Fibroblast of the aortic adventitia (primary cell): ENCODE data around the gene AAGAB. TPM values are rescaled to one million over a fixed set of nuclear protein-coding genes. Genes with fewer than 3 reads are reported as not detected.

Experiments used
- DNase-seq: peaks from one replicate; pipeline ENCODE4 v3.0.0-alpha.2; 2010; ENCODE audit warnings: low read depth
- H3K4me3 ChIP-seq: 2 replicates; pipeline ENCODE4 v1.5.1; 2011; ENCODE audit warnings: low read depth, mild to moderate bottlenecking, control low read depth, low read length, moderate library complexity
- total RNA-seq: library from RNA; depleted of rRNA; stranded (reverse); fragments of >200 nt; gene quantifications from 2 replicates; pipeline ENCODE4 v1.2.3, GENCODE V29; 2012; ENCODE audit warnings: low replicate concordance
- TF ChIP-seq, protein P1 (sequence below): IDR thresholded peaks from 2 replicates; pipeline ENCODE4 v1.5.1; 2011; ENCODE audit warnings: mild to moderate bottlenecking, low read length, control low read depth, inconsistent platforms; ENCODE audit not compliant: insufficient read depth

The AAGAB gene
- total RNA-seq, 1 donor, result 43.7 TPM

DNA sequence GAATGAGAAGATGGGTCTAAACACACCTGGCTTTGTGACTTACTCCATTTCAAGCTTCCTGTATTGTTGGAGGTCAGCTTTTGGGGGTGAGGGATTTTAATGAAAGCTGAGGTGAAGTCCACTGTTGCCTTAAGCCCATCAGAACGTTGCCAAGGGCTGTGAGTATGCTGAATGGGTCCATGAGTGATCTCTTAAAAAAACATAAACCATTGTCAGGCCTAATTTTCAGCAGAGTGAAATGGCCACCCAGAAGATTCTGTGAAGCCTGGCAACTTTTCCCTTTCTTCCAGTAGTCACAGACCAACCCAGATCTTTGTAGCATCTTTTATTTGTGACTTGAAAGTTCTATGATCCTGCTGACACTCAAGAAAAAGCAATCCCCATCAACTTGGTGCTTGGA lies 102.0 kb downstream of the AAGAB start:
- no peak for DNase-seq
- TF ChIP-seq, protein P1, sequence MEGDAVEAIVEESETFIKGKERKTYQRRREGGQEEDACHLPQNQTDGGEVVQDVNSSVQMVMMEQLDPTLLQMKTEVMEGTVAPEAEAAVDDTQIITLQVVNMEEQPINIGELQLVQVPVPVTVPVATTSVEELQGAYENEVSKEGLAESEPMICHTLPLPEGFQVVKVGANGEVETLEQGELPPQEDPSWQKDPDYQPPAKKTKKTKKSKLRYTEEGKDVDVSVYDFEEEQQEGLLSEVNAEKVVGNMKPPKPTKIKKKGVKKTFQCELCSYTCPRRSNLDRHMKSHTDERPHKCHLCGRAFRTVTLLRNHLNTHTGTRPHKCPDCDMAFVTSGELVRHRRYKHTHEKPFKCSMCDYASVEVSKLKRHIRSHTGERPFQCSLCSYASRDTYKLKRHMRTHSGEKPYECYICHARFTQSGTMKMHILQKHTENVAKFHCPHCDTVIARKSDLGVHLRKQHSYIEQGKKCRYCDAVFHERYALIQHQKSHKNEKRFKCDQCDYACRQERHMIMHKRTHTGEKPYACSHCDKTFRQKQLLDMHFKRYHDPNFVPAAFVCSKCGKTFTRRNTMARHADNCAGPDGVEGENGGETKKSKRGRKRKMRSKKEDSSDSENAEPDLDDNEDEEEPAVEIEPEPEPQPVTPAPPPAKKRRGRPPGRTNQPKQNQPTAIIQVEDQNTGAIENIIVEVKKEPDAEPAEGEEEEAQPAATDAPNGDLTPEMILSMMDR, result no peak
- H3K4me3 ChIP-seq, result no peak overlapping the region

Other genes starting within 250 kb of the AAGAB start
- 53.6 and 96.3 TPM in 2 replicates for gene SMAD3, start 189.1 kb downstream of the AAGAB start, total RNA-seq
- gene IQCH, start 125 bp upstream of the AAGAB start, total RNA-seq, result 0.74 and 3.6 TPM in 2 replicates